PC-9 (cell line): ENCODE data around the gene TPCN2.

Source experiments
- CTCF ChIP-seq: fragments of 200-600 bp; sonication (generic); conservative IDR thresholded peaks from 2 replicates; pipeline ENCODE4 v1.6.1; 2017; ENCODE audit warnings: mixed run types, antibody characterized with exemption, mild to moderate bottlenecking, moderate library complexity
- EZH2 ChIP-seq: fragments of 200-600 bp; sonication (generic); IDR thresholded peaks from 2 replicates; pipeline ENCODE4 v1.8.0; 2017; ENCODE audit warnings: antibody characterized with exemption, low read depth

GRCh38 chr11:69000391-69000790 is 48.3 kb upstream of the TPCN2 start:
- TF ChIP-seq CTCF (no peak), EZH2 (no peak)
